Measurements from ENCODE around the gene ANO1.

DNA sequence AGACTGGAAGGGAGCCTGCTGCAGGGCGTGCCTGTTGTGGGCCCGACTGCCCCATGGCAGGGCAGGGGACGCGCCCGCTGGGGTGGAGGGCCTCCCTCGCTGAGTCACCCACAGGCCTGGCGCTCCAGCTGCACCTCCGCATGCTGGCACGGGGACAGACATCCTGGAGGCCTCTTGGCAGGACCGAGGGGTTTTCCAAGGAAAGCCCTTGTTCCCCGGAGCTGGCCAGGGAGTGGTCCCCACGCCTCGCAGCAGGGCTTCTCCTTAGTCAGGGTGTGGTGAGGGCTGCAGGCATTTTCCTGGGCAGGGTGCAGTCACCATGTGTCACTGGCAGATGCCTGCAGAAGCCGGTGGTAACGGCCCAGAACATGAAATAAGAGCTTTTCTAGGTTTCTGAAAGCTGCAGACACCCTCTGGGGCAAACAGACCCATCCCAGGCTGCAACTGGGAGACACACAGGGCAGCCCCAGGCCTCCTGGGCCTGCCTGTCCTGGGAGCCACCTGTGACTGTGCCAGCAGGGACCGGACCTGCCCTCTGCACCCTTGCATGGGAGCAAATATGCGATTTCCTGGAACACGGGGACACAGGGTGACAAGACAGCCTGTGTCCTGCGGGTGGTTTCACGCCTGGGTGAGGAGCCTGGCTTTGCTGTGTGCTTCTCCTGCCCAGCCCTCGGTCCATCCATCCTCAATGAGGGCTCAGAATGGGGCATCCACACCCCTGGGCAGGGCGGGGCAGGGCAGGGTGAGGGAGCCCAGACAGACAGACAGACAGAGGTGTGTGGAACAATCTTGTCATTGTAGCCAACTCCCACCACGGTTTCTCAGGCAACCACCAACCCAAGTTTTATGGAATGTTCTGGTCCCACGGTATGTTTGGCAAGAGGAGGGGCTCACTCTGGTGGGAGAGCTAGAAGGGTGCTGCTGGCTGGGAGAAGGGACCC, 81.8 kb downstream of the ANO1 start:
- TF ChIP-seq, protein P1, sequence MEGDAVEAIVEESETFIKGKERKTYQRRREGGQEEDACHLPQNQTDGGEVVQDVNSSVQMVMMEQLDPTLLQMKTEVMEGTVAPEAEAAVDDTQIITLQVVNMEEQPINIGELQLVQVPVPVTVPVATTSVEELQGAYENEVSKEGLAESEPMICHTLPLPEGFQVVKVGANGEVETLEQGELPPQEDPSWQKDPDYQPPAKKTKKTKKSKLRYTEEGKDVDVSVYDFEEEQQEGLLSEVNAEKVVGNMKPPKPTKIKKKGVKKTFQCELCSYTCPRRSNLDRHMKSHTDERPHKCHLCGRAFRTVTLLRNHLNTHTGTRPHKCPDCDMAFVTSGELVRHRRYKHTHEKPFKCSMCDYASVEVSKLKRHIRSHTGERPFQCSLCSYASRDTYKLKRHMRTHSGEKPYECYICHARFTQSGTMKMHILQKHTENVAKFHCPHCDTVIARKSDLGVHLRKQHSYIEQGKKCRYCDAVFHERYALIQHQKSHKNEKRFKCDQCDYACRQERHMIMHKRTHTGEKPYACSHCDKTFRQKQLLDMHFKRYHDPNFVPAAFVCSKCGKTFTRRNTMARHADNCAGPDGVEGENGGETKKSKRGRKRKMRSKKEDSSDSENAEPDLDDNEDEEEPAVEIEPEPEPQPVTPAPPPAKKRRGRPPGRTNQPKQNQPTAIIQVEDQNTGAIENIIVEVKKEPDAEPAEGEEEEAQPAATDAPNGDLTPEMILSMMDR (IDR thresholded peaks at IDR 0.05 in 4 of 5, conservative IDR thresholded peaks at IDR 0.05 in 1 of 5) = no peak
- TF ChIP-seq POLR2A (IDR thresholded peaks at IDR 0.05) = no peak
